Measurements from ENCODE around the gene SH3PXD2A.
"Not testable (repeated sequence)": the region's sequence is repeated elsewhere in the genome, so short reads cannot be mapped to it uniquely, and the experiment has no call there.

The SH3PXD2A gene

GRCh38 chr10:103775776-103776175 is 79.6 kb downstream of the SH3PXD2A start:
- TF ChIP-seq, protein P1, sequence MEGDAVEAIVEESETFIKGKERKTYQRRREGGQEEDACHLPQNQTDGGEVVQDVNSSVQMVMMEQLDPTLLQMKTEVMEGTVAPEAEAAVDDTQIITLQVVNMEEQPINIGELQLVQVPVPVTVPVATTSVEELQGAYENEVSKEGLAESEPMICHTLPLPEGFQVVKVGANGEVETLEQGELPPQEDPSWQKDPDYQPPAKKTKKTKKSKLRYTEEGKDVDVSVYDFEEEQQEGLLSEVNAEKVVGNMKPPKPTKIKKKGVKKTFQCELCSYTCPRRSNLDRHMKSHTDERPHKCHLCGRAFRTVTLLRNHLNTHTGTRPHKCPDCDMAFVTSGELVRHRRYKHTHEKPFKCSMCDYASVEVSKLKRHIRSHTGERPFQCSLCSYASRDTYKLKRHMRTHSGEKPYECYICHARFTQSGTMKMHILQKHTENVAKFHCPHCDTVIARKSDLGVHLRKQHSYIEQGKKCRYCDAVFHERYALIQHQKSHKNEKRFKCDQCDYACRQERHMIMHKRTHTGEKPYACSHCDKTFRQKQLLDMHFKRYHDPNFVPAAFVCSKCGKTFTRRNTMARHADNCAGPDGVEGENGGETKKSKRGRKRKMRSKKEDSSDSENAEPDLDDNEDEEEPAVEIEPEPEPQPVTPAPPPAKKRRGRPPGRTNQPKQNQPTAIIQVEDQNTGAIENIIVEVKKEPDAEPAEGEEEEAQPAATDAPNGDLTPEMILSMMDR (IDR thresholded peaks at IDR 0.05): no peak
- Histone ChIP-seq H3K4me1 (ENCODE audit: control insufficient read depth in 1 of 2, insufficient read depth in 1 of 2, low read depth in 1 of 2, low read length in 1 of 2) (peaks cover 9 to 10% of the 10 kb centered on the region in 2 experiments), H3K36me3 (no peaks in the 10 kb centered on the region), H3K9me3 (no peaks in the 10 kb centered on the region), H3K27me3 (peaks cover 59% of the 10 kb centered on the region), H3K4me3 (ENCODE audit: low read depth in 1 of 2, low read length in 1 of 2) (no peak overlapping the region), H3K27ac (no peak overlapping the region)

DNA sequence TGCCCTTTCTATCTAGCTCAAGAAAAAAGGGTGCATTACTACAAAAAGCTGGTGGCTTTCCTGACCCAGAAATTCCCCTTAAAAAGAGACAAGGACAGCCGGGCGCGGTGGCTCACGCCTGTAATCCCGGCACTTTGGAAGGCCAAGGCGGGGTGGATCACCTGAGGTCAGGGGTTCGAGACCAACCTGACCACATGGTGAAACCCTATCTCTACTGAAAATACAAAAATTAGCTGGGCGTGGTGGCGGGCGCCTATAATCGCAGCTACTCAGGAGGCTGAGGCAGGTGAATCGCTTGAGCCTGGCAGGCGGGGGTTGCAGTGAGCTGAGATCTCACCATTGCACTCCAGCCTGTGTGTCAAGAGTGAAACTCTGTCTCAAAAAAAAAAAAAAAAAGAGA is 82.5 kb downstream of the SH3PXD2A start:
- H3K9me3 ChIP-seq, H3K27ac ChIP-seq, H3K36me3 ChIP-seq: not testable (repeated sequence)
- peaks cover 9 to 10% of the 10 kb centered on the region in 2 experiments for H3K4me1 ChIP-seq (ENCODE audit: control insufficient read depth in 1 of 2, insufficient read depth in 1 of 2, low read depth in 1 of 2, low read length in 1 of 2)
- H3K27me3 ChIP-seq: peaks cover 41% of the 10 kb centered on the region
- peak overlapping the region in 1 of 2 experiments; percentile 48 for H3K4me3 ChIP-seq (ENCODE audit: low read depth in 1 of 2, low read length in 1 of 2)

DNA sequence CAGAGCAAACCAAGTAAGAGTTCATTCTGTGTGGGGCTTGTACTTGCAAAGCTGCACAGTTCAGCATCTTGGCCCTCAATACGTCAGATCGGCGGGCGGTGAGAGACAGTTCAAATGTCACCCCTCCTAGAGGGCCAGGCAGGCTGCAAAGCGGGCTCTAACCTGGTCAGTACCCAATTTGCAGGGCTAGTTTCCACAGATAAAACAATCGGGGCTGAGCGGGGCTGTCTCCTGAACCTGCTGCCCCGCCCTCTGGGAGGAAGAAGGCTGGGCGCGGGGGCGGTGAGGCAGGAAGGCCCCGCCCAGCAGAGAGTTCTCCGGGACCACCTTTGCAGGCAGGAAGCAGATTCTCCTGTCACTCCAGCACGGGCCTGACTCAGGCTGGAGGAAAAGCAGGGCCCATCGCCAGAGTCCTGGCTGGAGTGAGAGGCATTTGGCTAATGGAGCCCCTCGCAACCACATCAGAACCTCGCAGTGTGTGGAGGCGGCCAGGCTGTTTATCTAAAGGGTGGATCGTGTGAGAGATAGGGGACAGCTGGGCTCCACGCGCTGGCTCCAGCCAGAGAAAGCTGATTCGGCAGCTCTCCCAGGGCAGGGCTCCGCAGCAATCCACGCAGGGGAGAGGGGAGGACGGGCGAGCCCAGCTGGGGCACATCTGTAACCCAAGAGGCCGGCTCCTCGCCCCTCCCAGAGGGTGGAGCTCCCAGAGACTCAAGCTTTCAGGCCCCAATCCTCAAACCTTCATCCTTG is 83.1 kb downstream of the SH3PXD2A start:
- H3K27me3 ChIP-seq: peaks cover 41% of the 10 kb centered on the region
- H3K4me1 ChIP-seq (ENCODE audit: control insufficient read depth in 1 of 2, insufficient read depth in 1 of 2, low read depth in 1 of 2, low read length in 1 of 2): peaks cover 9 to 10% of the 10 kb centered on the region in 2 experiments
- peak overlapping the region; percentile 44 to 48 for H3K4me3 ChIP-seq (ENCODE audit: low read depth in 1 of 2, low read length in 1 of 2)
- no peaks in the 10 kb centered on the region for H3K36me3 ChIP-seq
- no peak overlapping the region for H3K27ac ChIP-seq
- TF ChIP-seq, protein P1 (IDR thresholded peaks at IDR 0.05): no peak
- no peaks in the 10 kb centered on the region for H3K9me3 ChIP-seq

GRCh38 chr10:103770139-103770538 is 85.2 kb downstream of the SH3PXD2A start:
- peaks cover 41% of the 10 kb centered on the region for H3K27me3 ChIP-seq
- no peak overlapping the region for H3K27ac ChIP-seq
- no peak overlapping the region for H3K4me3 ChIP-seq (ENCODE audit: low read depth in 1 of 2, low read length in 1 of 2)
- TF ChIP-seq, protein P1 (IDR thresholded peaks at IDR 0.05): no peak
- H3K36me3 ChIP-seq: no peaks in the 10 kb centered on the region
- peaks cover 9 to 10% of the 10 kb centered on the region in 2 experiments for H3K4me1 ChIP-seq (ENCODE audit: control insufficient read depth in 1 of 2, insufficient read depth in 1 of 2, low read depth in 1 of 2, low read length in 1 of 2)
- H3K9me3 ChIP-seq: no peaks in the 10 kb centered on the region

GRCh38 chr10:103769176-103769575 is 86.2 kb downstream of the SH3PXD2A start:
- H3K27me3 ChIP-seq: peaks cover 41% of the 10 kb centered on the region
- H3K9me3 ChIP-seq: no peaks in the 10 kb centered on the region
- peaks cover 9 to 10% of the 10 kb centered on the region in 2 experiments for H3K4me1 ChIP-seq (ENCODE audit: control insufficient read depth in 1 of 2, insufficient read depth in 1 of 2, low read depth in 1 of 2, low read length in 1 of 2)

DNA sequence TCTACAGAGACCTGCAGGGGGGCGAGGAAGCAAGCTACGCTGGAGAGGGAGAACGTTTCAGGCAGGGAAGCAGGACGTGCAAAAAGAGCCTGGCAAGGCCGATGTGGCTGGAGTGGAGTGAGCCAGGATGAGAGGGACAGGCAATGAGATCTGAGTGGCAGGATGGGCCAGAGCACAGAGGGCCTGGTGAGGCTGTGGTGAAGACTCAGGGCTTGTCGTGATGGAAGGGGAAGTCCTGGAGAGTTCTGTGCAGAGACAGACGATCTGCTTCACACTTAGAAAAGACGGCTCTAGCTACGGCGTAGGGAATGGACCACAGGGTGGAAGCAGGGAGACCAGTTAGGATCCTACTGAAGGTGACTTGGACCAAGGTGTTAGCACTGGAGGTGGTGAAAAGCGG is 87.0 kb downstream of the SH3PXD2A start:
- Histone ChIP-seq H3K9me3 (no peaks in the 10 kb centered on the region), H3K4me1 (ENCODE audit: control insufficient read depth in 1 of 2, insufficient read depth in 1 of 2, low read depth in 1 of 2, low read length in 1 of 2) (peaks cover 17 to 18% of the 10 kb centered on the region in 2 experiments), H3K27me3 (peaks cover 34% of the 10 kb centered on the region), H3K36me3 (no peaks in the 10 kb centered on the region), H3K27ac (no peak overlapping the region), H3K4me3 (ENCODE audit: low read depth in 1 of 2, low read length in 1 of 2) (no peak overlapping the region)
- TF ChIP-seq, protein P1 (IDR thresholded peaks at IDR 0.05): no peak

More at GRCh38 chr10:103769176-103769575, 86.2 kb downstream of the SH3PXD2A start:
- TF ChIP-seq, protein P1 (IDR thresholded peaks at IDR 0.05): no peak
- no peaks in the 10 kb centered on the region for H3K36me3 ChIP-seq
- H3K4me3 ChIP-seq (ENCODE audit: low read depth in 1 of 2, low read length in 1 of 2): no peak overlapping the region
- H3K27ac ChIP-seq: no peak overlapping the region

Measured in neutrophil (primary cell).